CD4-positive, alpha-beta T cell treated with Interleukin-15 for 1 hour (primary cell): Measurements from ENCODE around the gene ANKRD13A.
"Not testable (repeated sequence)": the region's sequence is repeated elsewhere in the genome, so short reads cannot be mapped to it uniquely, and the experiment has no call there.

Experiments used
- DNase-seq: peaks from one replicate; pipeline ENCODE4 v3.0.0-alpha.2; 2020

ANKRD13A gene

DNA sequence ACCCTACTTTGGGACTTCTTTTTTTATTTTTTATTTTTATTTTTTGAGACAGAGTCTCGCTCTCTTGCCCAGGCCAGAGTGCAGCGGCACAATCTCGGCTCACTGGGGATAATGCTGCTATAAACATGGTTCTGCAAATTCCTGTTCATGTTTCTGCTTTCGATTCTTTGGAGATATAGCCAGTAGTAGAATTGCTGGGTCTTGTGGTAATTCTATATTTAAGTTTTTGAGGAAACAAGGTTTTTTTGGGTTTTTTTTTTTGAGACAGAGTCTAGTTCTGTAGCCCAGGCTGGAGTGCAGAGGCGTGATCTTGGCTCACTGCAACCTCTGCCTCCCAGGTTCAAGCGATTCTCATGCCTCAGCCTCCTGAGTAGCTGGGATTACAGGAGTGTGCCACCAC lies 89.0 kb downstream of the ANKRD13A start:
- DNase-seq, result not testable (repeated sequence)

DNA sequence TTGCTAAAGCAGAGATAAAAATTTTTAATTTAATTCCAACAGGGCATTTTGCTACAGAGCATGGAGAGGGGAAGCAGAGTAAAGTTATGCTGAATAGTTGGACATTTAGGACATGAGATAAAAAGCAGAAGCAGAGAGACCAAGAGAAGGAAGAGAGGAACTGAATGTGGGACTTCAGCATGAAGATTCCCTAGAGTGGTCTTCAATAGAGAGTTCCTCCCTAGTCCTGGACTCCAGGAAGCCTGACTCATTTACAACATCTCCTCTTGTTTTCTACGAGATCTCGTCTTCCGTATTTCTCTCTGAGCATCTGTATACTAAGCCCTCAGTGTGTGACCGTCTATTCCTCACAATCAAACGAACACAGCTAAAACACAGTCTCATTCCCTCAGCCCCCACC lies 89.7 kb downstream of the ANKRD13A start:
- no peak for DNase-seq
